Endothelial cell of umbilical vein (primary cell): ENCODE measurements around the gene ATP11C. TPM values are rescaled to one million over a fixed set of nuclear protein-coding genes. Genes with fewer than 3 reads are reported as not detected.

Experiments
- BruUV-seq: library from RNA; stranded (reverse); fragments of 400-500 nt; replicated peaks from 2 replicates; lab custom pipeline; 2021; lab: Mats Ljungman, UMichigan
- CTCF ChIA-PET: fragments of 300-600, 350-600 bp; sonication (Branson Sonifier 250); formaldehyde crosslinking; loops from one replicate; lab custom pipeline; 2021; ENCODE audit warnings: antibody characterized with exemption, inconsistent platforms; lab: Charles Lee
- POLR2A ChIA-PET: fragments of 300-600, 350-600 bp; sonication (Branson Sonifier 250); formaldehyde crosslinking; loops from one replicate; lab custom pipeline; 2021; ENCODE audit warnings: antibody characterized with exemption, inconsistent platforms; lab: Charles Lee
- DNase-seq: peaks from one replicate; pipeline ENCODE4 v3.0.0-alpha.2; 2011; ENCODE audit warnings: low read depth, low spot score
- FAIRE-seq: peaks from 2 replicates; lab custom pipeline; 2011; peaks lifted over from hg19 to GRCh38; lab: Jason Lieb, UNC
- H2AFZ ChIP-seq: 2 replicates; pipeline ENCODE4 v1.6.0; 2012; ENCODE audit warnings: low read depth, low read length, control low read depth, inconsistent platforms
- H3K27ac ChIP-seq: 2 replicates; pipeline ENCODE4 v1.5.1; 2011; ENCODE audit warnings: low read depth, mild to moderate bottlenecking, control low read depth, low read length, moderate library complexity; ENCODE audit not compliant: insufficient read depth
- H3K27me3 ChIP-seq, 2 experiments: 2 replicates each; pipeline versions ENCODE4 v1.6.0 to v1.6.1; 2011; ENCODE audit warnings: low read length in 2 of 2, mixed read lengths in 1 of 2; ENCODE audit not compliant: control insufficient read depth in 2 of 2, insufficient read depth in 2 of 2
- H3K36me3 ChIP-seq, 2 experiments: 2 replicates in 1 of 2; 3 replicates in 1 of 2; pipeline ENCODE4 v1.5.1; 2011; ENCODE audit warnings: low read length in 2 of 2, mild to moderate bottlenecking in 1 of 2, moderate library complexity in 1 of 2; ENCODE audit not compliant: control insufficient read depth in 2 of 2, insufficient read depth in 2 of 2; ENCODE audit errors: extremely low read depth in 1 of 2
- H3K4me1 ChIP-seq: 3 replicates; pipeline ENCODE4 v1.5.1; 2011; ENCODE audit warnings: mild to moderate bottlenecking, low read length; ENCODE audit not compliant: control insufficient read depth, insufficient read depth; ENCODE audit errors: extremely low read depth
- H3K4me2 ChIP-seq: 2 replicates; pipeline ENCODE4 v1.6.1; 2011; ENCODE audit warnings: low read length, control low read depth, mixed read lengths; ENCODE audit not compliant: insufficient read depth
- H3K4me3 ChIP-seq, 3 experiments: fragments of 200-600 bp in 1 of 3; sonication (generic), shearing (Covaris generic) in 1 of 3; replicated peaks in 1 of 3; 2 replicates each; pipeline ENCODE4 v1.5.1; 2011 to 2016; ENCODE audit warnings: control low read depth in 3 of 3, low read length in 3 of 3, mild to moderate bottlenecking in 2 of 3, inconsistent platforms in 1 of 3, low read depth in 1 of 3, moderate library complexity in 1 of 3; ENCODE audit not compliant: insufficient read depth in 1 of 3
- H3K79me2 ChIP-seq: 2 replicates; pipeline ENCODE4 v1.6.0; 2012; ENCODE audit warnings: low read length, inconsistent platforms; ENCODE audit not compliant: control insufficient read depth, insufficient read depth
- H3K9ac ChIP-seq: replicated peaks from 2 replicates; pipeline ENCODE3; 2011; ENCODE audit warnings: low read length, control low read depth; ENCODE audit not compliant: insufficient read depth; ENCODE audit errors: extremely low read depth
- H3K9me1 ChIP-seq: replicated peaks from 3 replicates; pipeline ENCODE4 v1.6.0; 2011; ENCODE audit warnings: mild to moderate bottlenecking, low read length; ENCODE audit not compliant: control insufficient read depth, insufficient read depth; ENCODE audit errors: extremely low read depth
- H3K9me3 ChIP-seq: replicated peaks from 2 replicates; pipeline ENCODE4 v1.5.1; 2012; ENCODE audit warnings: low read length, inconsistent platforms; ENCODE audit not compliant: control insufficient read depth, insufficient read depth
- H4K20me1 ChIP-seq: replicated peaks from 2 replicates; pipeline ENCODE3; 2011; ENCODE audit warnings: mild to moderate bottlenecking, low read length; ENCODE audit not compliant: control insufficient read depth, insufficient read depth; ENCODE audit errors: extremely low read depth
- CTCF ChIP-seq, 2 donors: IDR thresholded peaks; 1 replicate in 1 of 2; 2 replicates in 1 of 2; pipeline ENCODE4 v1.5.1; 2011; ENCODE audit warnings: low read length in 2 of 2, mild to moderate bottlenecking in 2 of 2, moderate library complexity in 2 of 2, control low read depth in 1 of 2, inconsistent platforms in 1 of 2, low read depth in 1 of 2; ENCODE audit not compliant: insufficient read depth in 1 of 2; ENCODE audit errors: extremely low read depth in 1 of 2
- EZH2 ChIP-seq: IDR thresholded peaks from 2 replicates; pipeline ENCODE4 v1.6.1; 2012; ENCODE audit warnings: borderline replicate concordance, low read depth, mild to moderate bottlenecking, moderate library complexity, low read length, inconsistent platforms; ENCODE audit not compliant: severe bottlenecking
- FOS ChIP-seq: IDR thresholded peaks from 2 replicates; pipeline ENCODE4 v1.6.1; 2011; ENCODE audit warnings: mild to moderate bottlenecking, low read length, moderate library complexity, borderline replicate concordance; ENCODE audit not compliant: insufficient read depth
- GATA2 ChIP-seq: IDR thresholded peaks from 2 replicates; pipeline ENCODE4 v1.7.0; 2011; ENCODE audit warnings: low read depth, mild to moderate bottlenecking, moderate library complexity, mixed read lengths, low read length; ENCODE audit not compliant: insufficient read length, insufficient read depth
- JUN ChIP-seq: IDR thresholded peaks from 2 replicates; pipeline ENCODE4 v1.6.1; 2011; ENCODE audit warnings: borderline replicate concordance, low read depth; ENCODE audit not compliant: insufficient read length, insufficient read depth
- MAX ChIP-seq: IDR thresholded peaks from 2 replicates; pipeline ENCODE4 v1.6.1; 2011; ENCODE audit not compliant: insufficient read depth, insufficient read length
- MYC ChIP-seq: IDR thresholded peaks from one replicate; pipeline ENCODE4 v1.6.1; 2011; ENCODE audit warnings: mild to moderate bottlenecking, low read depth, low read length
- POLR2A ChIP-seq: IDR thresholded peaks from 2 replicates; pipeline ENCODE4 v1.6.1; 2012; ENCODE audit warnings: low read depth, mild to moderate bottlenecking, control low read depth, low read length
- POLR2AphosphoS5 ChIP-seq: IDR thresholded peaks from 2 replicates; pipeline ENCODE4 v1.6.1; 2012; ENCODE audit warnings: low read depth, mild to moderate bottlenecking, control low read depth, low read length, moderate library complexity; ENCODE audit not compliant: insufficient read depth
- dilution Hi-C: fragments of 300-500 bp; cut with MboI; formaldehyde crosslinking; loops from one replicate; pipeline ENCODE4 v1.15.0; 2019; ENCODE audit warnings: low sequenced_read_pairs; ENCODE audit not compliant: extremely low pct_ligation_motif_present
- intact Hi-C: fragments of 100-400 bp; cut with micrococcal nuclease; formaldehyde crosslinking; loops from one replicate; pipeline ENCODE4 v1.10.0; 2022
- polyA plus RNA-seq, 4 experiments: library from polyadenylated mRNA; depleted of rRNA in 3 of 4; stranded (reverse) in 3 of 4; unstranded in 1 of 4; fragments of >200 nt; gene quantifications; 2 replicates each; pipeline versions ENCODE4 v1.2.1 to v1.2.3, GENCODE V29; 2011 to 2012; ENCODE audit warnings: missing spikeins in 1 of 4
- total RNA-seq: library from RNA; stranded (reverse); gene quantifications from 2 replicates; pipeline ENCODE4 v1.2.3, GENCODE V29; 2021

ATP11C gene
- total and polyA plus RNA-seq, 2 donors (not counting 3 experiments of a cell fraction or from before 2014, with no cell fraction given) = 9.1 to 31.8 TPM

- FAIRE-seq = no peak
- no peak overlapping the region for H2AFZ ChIP-seq
- peaks cover 27% of the 10 kb centered on the region for H3K79me2 ChIP-seq
- CTCF ChIA-PET = interaction anchor here (1.6 kb wide), 1 partner anchor 11 kb away, joined by 5 read pairs; no protein-coding TSS in a partner anchor
- no peaks in the 10 kb centered on the region for H3K9me1 ChIP-seq
- H3K4me1 ChIP-seq = peaks cover 5% of the 10 kb centered on the region
- H3K4me2 ChIP-seq = no peak overlapping the region
- no peak for TF ChIP-seq CTCF (IDR thresholded peaks at IDR 0.05; ENCODE audit: extremely low read depth in 1 of 2, insufficient read depth in 1 of 2, low read depth in 1 of 2, low read length in 2 of 2)
- no peak for TF ChIP-seq JUN
- no peak for TF ChIP-seq MYC
- no peak for TF ChIP-seq FOS
- TF ChIP-seq POLR2AphosphoS5 = no peak
- TF ChIP-seq MAX = no peak
- no peak for TF ChIP-seq POLR2A
- no peak for TF ChIP-seq EZH2
- no peak for TF ChIP-seq GATA2
- no peaks in the 10 kb centered on the region for H3K27me3 ChIP-seq
- no peak overlapping the region for H3K4me3 ChIP-seq
- no peaks in the 10 kb centered on the region for H4K20me1 ChIP-seq
- intact Hi-C loops = no loop called here
- dilution Hi-C loops = no loop called here
- no peak for DNase-seq
- H3K27ac ChIP-seq = no peak overlapping the region
- BruUV-seq = no TSS peak
- POLR2A ChIA-PET = no interaction called here
- H3K9ac ChIP-seq = no peak overlapping the region
- H3K9me3 ChIP-seq = no peaks in the 10 kb centered on the region
- H3K36me3 ChIP-seq = no peaks in the 10 kb centered on the region
Measured at GRCh38 chrX:139914421-139914820, 18.4 kb downstream of the ATP11C start.
